WTC11 (cell line): ENCODE data around the gene PC.

Experiments
- CTCF ChIP-seq: fragments of 200-600 bp; IDR thresholded peaks from 2 replicates; pipeline ENCODE4 v1.8.0; 2022; ENCODE audit warnings: antibody characterized with exemption
- IRF2 ChIP-seq: sonication (generic); formaldehyde crosslinking; IDR thresholded peaks from 2 replicates; pipeline ENCODE4 v1.8.0; 2022; ENCODE audit warnings: low read depth, missing genetic modification reagents, borderline replicate concordance
- RELA ChIP-seq: sonication (generic); formaldehyde crosslinking; IDR thresholded peaks from 2 replicates; pipeline ENCODE4 v1.8.1; 2022; ENCODE audit warnings: missing genetic modification reagents, mild to moderate bottlenecking, borderline replicate concordance
- SMAD4 ChIP-seq: sonication (generic); formaldehyde crosslinking; IDR thresholded peaks from 2 replicates; pipeline ENCODE4 v1.8.0; 2022; ENCODE audit warnings: mild to moderate bottlenecking, missing genetic modification reagents
- TEAD4 ChIP-seq: sonication (generic); formaldehyde crosslinking; IDR thresholded peaks from 2 replicates; pipeline ENCODE4 v1.8.0; 2022; ENCODE audit warnings: mild to moderate bottlenecking, missing genetic modification reagents
- USF2 ChIP-seq: sonication (generic); formaldehyde crosslinking; IDR thresholded peaks from 2 replicates; pipeline ENCODE4 v1.8.1; 2023; ENCODE audit warnings: mild to moderate bottlenecking, missing genetic modification reagents, moderate library complexity
- ZNF423 ChIP-seq: fragments of 250-450 bp; sonication (Bioruptor Pico); IDR thresholded peaks from 2 replicates; pipeline ENCODE4 v2.1.2; 2022; ENCODE audit warnings: mild to moderate bottlenecking, moderate library complexity
- TF ChIP-seq, protein P1 (sequence below): sonication (generic); formaldehyde crosslinking; IDR thresholded peaks from 2 replicates; pipeline ENCODE4 v1.8.1; 2022; ENCODE audit warnings: mild to moderate bottlenecking, moderate library complexity, missing genetic modification reagents

DNA sequence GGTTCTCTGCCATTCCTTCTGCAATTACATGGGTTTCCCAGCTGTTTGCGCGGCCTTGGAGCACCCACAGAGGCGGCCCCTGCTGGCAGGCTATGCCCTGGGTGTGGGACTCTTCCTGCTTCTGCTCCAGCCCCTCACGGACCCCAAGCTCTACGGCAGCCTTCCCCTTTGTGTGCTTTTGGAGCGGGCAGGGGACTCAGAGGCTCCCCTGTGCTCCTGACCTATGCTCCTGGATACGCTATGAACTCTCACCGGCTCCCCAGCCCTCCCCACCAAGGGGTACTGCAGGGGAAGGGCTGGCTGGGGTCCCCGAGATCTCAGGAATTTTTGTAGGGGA, 112.3 kb downstream of the PC start:
- TF ChIP-seq RELA (CRISPR knock-in tag) (no peak), CTCF (no peak), SMAD4 (CRISPR knock-in tag) (no peak), TEAD4 (CRISPR knock-in tag) (no peak), USF2 (no peak), ZNF423 (CRISPR knock-in tag) (no peak), IRF2 (CRISPR knock-in tag) (no peak)
- TF ChIP-seq, protein P1, sequence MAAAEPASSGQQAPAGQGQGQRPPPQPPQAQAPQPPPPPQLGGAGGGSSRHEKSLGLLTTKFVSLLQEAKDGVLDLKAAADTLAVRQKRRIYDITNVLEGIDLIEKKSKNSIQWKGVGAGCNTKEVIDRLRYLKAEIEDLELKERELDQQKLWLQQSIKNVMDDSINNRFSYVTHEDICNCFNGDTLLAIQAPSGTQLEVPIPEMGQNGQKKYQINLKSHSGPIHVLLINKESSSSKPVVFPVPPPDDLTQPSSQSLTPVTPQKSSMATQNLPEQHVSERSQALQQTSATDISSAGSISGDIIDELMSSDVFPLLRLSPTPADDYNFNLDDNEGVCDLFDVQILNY: no peak
